Ectodermal cell (in vitro differentiated cells): Measurements from ENCODE around the gene MSL1.

Experiments
- H3K27ac ChIP-seq: 2 replicates; pipeline ENCODE4 v1.7.0; 2013; ENCODE audit warnings: mild to moderate bottlenecking, low read depth, low read length; ENCODE audit not compliant: insufficient read depth, poor library complexity, severe bottlenecking
- H3K27me3 ChIP-seq: 2 replicates; pipeline ENCODE4 v1.7.0; 2013; ENCODE audit warnings: mild to moderate bottlenecking, low read length; ENCODE audit not compliant: insufficient read depth, control insufficient read depth, poor library complexity, severe bottlenecking
- H3K36me3 ChIP-seq: one replicate; pipeline ENCODE4 v1.7.0; 2013; ENCODE audit warnings: low read length; ENCODE audit not compliant: control insufficient read depth, insufficient read depth
- H3K4me1 ChIP-seq: one replicate; pipeline ENCODE4 v1.7.0; 2013; ENCODE audit warnings: low read length; ENCODE audit not compliant: control insufficient read depth, insufficient read depth
- H3K4me3 ChIP-seq: 2 replicates; pipeline ENCODE4 v1.7.0; 2013; ENCODE audit warnings: low read depth, low read length, control low read depth; ENCODE audit not compliant: insufficient read depth
- H3K9me3 ChIP-seq: 2 replicates; pipeline ENCODE4 v1.7.0; 2013; ENCODE audit warnings: mild to moderate bottlenecking, low read length, moderate library complexity; ENCODE audit not compliant: control insufficient read depth
- WGBS, 2 experiments: methylation state at CpG; one replicate each; pipeline ENCODE4 v1.1.7; 2013; ENCODE audit warnings: missing lambda C conversion rate in 2 of 2; 5-methylcytosine and 5-hydroxymethylcytosine counted together

Gene MSL1

GRCh38 chr17:40092581-40092980 is 29.2 kb upstream of the MSL1 start:
- no peak overlapping the region for H3K4me3 ChIP-seq
- H3K4me1 ChIP-seq: peaks cover 5% of the 10 kb centered on the region
- peaks cover 13% of the 10 kb centered on the region for H3K36me3 ChIP-seq
- 67 to 94% methylated on average over 1 to 2 of the region's 3 CpGs for WGBS, 2 experiments
- no peak overlapping the region for H3K27ac ChIP-seq
- no peaks in the 10 kb centered on the region for H3K9me3 ChIP-seq
- H3K27me3 ChIP-seq: no peaks in the 10 kb centered on the region

GRCh38 chr17:40093005-40093579 is 28.7 kb upstream of the MSL1 start:
- WGBS, 2 experiments: 93 to 96% methylated on average over 29 of the region's 29 CpGs
- Histone ChIP-seq H3K4me1 (peaks cover 7% of the 10 kb centered on the region), H3K4me3 (no peak overlapping the region), H3K27ac (no peak overlapping the region), H3K9me3 (no peaks in the 10 kb centered on the region), H3K27me3 (no peaks in the 10 kb centered on the region), H3K36me3 (peaks cover 13% of the 10 kb centered on the region)

GRCh38 chr17:40093580-40094201 is 28.1 kb upstream of the MSL1 start:
- no peaks in the 10 kb centered on the region for H3K9me3 ChIP-seq
- peaks cover 13% of the 10 kb centered on the region for H3K36me3 ChIP-seq
- H3K27ac ChIP-seq: no peak overlapping the region
- no peaks in the 10 kb centered on the region for H3K27me3 ChIP-seq
- no peak overlapping the region for H3K4me3 ChIP-seq
- peaks cover 13% of the 10 kb centered on the region for H3K4me1 ChIP-seq
- 93 to 94% methylated on average over 16 of the region's 16 CpGs for WGBS, 2 experiments

- Histone ChIP-seq H3K27ac (no peak overlapping the region), H3K27me3 (peaks cover 7% of the 10 kb centered on the region), H3K36me3 (peaks cover 9% of the 10 kb centered on the region), H3K4me3 (no peak overlapping the region), H3K9me3 (no peaks in the 10 kb centered on the region), H3K4me1 (peaks cover 20% of the 10 kb centered on the region)
- WGBS, 2 experiments: 95 to 97% methylated on average over 14 of the region's 14 CpGs
Measured at GRCh38 chr17:40094874-40095273, 26.9 kb upstream of the MSL1 start.

GRCh38 chr17:40095351-40095943 is 26.3 kb upstream of the MSL1 start:
- WGBS, 2 experiments: 95% methylated on average over 17 of the region's 17 CpGs
- Histone ChIP-seq H3K27ac (no peak overlapping the region), H3K9me3 (no peaks in the 10 kb centered on the region), H3K27me3 (peaks cover 12% of the 10 kb centered on the region), H3K4me1 (peaks cover 22% of the 10 kb centered on the region), H3K36me3 (peaks cover 9% of the 10 kb centered on the region), H3K4me3 (no peak overlapping the region)

- H3K9me3 ChIP-seq: no peaks in the 10 kb centered on the region
- H3K36me3 ChIP-seq: peaks cover 9% of the 10 kb centered on the region
- peaks cover 22% of the 10 kb centered on the region for H3K4me1 ChIP-seq
- WGBS, 2 experiments: 92 to 96% methylated on average over 23 of the region's 23 CpGs
- no peak overlapping the region for H3K4me3 ChIP-seq
- H3K27ac ChIP-seq: no peak overlapping the region
- peaks cover 12% of the 10 kb centered on the region for H3K27me3 ChIP-seq
Measured at GRCh38 chr17:40095944-40096791, 25.6 kb upstream of the MSL1 start.

- Histone ChIP-seq H3K36me3 (peaks cover 9% of the 10 kb centered on the region), H3K27me3 (peaks cover 12% of the 10 kb centered on the region), H3K27ac (no peak overlapping the region), H3K9me3 (no peaks in the 10 kb centered on the region), H3K4me1 (peaks cover 17% of the 10 kb centered on the region), H3K4me3 (no peak overlapping the region)
- WGBS, 2 experiments: 94% methylated on average over 10 of the region's 10 CpGs
Measured at GRCh38 chr17:40097087-40097486, 24.7 kb upstream of the MSL1 start.

- peak overlapping the region; percentile 41 for H3K4me3 ChIP-seq
- peaks cover 22% of the 10 kb centered on the region for H3K4me1 ChIP-seq
- WGBS, 2 experiments: 90 to 91% methylated on average over 9 of the region's 9 CpGs
- H3K27me3 ChIP-seq: peaks cover 12% of the 10 kb centered on the region
- no peak overlapping the region for H3K27ac ChIP-seq
- no peaks in the 10 kb centered on the region for H3K9me3 ChIP-seq
- H3K36me3 ChIP-seq: peaks cover 8% of the 10 kb centered on the region
Measured at GRCh38 chr17:40097931-40098845, 23.6 kb upstream of the MSL1 start.

- peaks cover 12% of the 10 kb centered on the region for H3K27me3 ChIP-seq
- no peaks in the 10 kb centered on the region for H3K36me3 ChIP-seq
- peaks cover 25% of the 10 kb centered on the region for H3K4me1 ChIP-seq
- no peaks in the 10 kb centered on the region for H3K9me3 ChIP-seq
- peak overlapping the region; percentile 41 for H3K4me3 ChIP-seq
- 8 to 9% methylated on average over 52 of the region's 52 CpGs for WGBS, 2 experiments
- no peak overlapping the region for H3K27ac ChIP-seq
Measured at GRCh38 chr17:40098846-40099618, 22.7 kb upstream of the MSL1 start.
